Suprapubic skin (tissue), 4 donors: ENCODE data around the gene GRIP2. TPM values are rescaled to one million over a fixed set of nuclear protein-coding genes. Genes with fewer than 3 reads are reported as not detected.

Experiments
- DNase-seq, 2 donors: peaks; one replicate each; pipeline ENCODE4 v3.0.0-alpha.2; 2019; ENCODE audit warnings: low spot score in 2 of 2
- H3K27ac ChIP-seq: fragments of 200-600 bp; sonication (generic); one replicate; pipeline ENCODE4 v1.5.1; 2019
- H3K27me3 ChIP-seq: fragments of 200-600 bp; sonication (generic); one replicate; pipeline ENCODE4 v1.5.1; 2019
- H3K36me3 ChIP-seq: fragments of 200-600 bp; sonication (generic); one replicate; pipeline ENCODE4 v1.5.1; 2019
- H3K4me1 ChIP-seq: fragments of 200-600 bp; sonication (generic); one replicate; pipeline ENCODE4 v1.5.1; 2019
- H3K4me3 ChIP-seq: fragments of 200-600 bp; sonication (generic); one replicate; pipeline ENCODE4 v1.5.1; 2019; ENCODE audit warnings: mild to moderate bottlenecking
- H3K9me3 ChIP-seq: fragments of 200-600 bp; sonication (generic); one replicate; pipeline ENCODE4 v1.5.1; 2019
- CTCF ChIP-seq, 2 donors: fragments of 200-600 bp in 1 of 2; fragments of 450-650 bp in 1 of 2; sonication (generic) in 1 of 2; IDR thresholded peaks; one replicate each; pipeline ENCODE4 v1.5.1; 2016 to 2019; ENCODE audit warnings: antibody characterized with exemption in 2 of 2, mild to moderate bottlenecking in 1 of 2, moderate library complexity in 1 of 2
- EP300 ChIP-seq: sonication (generic); formaldehyde crosslinking; IDR thresholded peaks from one replicate; pipeline ENCODE4 v1.6.1; 2017; ENCODE audit warnings: antibody characterized with exemption
- POLR2A ChIP-seq, 2 donors: fragments of 450-650 bp; IDR thresholded peaks; one replicate each; pipeline ENCODE4 v1.6.1; 2017; ENCODE audit warnings: antibody characterized with exemption in 2 of 2, mild to moderate bottlenecking in 2 of 2, moderate library complexity in 2 of 2
- POLR2AphosphoS5 ChIP-seq, 3 donors: sonication (generic); formaldehyde crosslinking; IDR thresholded peaks; one replicate each; pipeline ENCODE4 v1.6.1; 2017; ENCODE audit warnings: antibody characterized with exemption in 3 of 3
- WGBS: methylation state at CpG from one replicate; pipeline ENCODE4 v1.1.5; 2018; 5-methylcytosine and 5-hydroxymethylcytosine counted together
- total RNA-seq, 4 donors: library from RNA; depleted of rRNA; stranded (reverse); fragments of >200 nt; gene quantifications; one replicate each; pipeline ENCODE4 v1.1.0, GENCODE V29; 2016

GRIP2 gene
- total RNA-seq: 1 to 10 TPM in 2 of 4 donors, under 1 TPM in 2; 0.65 to 5.8 (median 3.0) TPM

- H3K36me3 ChIP-seq: no peaks in the 10 kb centered on the region
- 67% methylated on average over 9 of the region's 14 CpGs for WGBS
- no peak within 1 kb of the TSS for H3K27ac ChIP-seq
- no peak for TF ChIP-seq POLR2AphosphoS5 (IDR thresholded peaks at IDR 0.05)
- TF ChIP-seq CTCF (IDR thresholded peaks at IDR 0.05): no peak
- no peak for TF ChIP-seq POLR2A (IDR thresholded peaks at IDR 0.05)
- TF ChIP-seq EP300: no peak
- H3K4me1 ChIP-seq: peaks cover 10% of the 10 kb centered on the region
- no peaks in the 10 kb centered on the region for H3K9me3 ChIP-seq
- peaks cover 11% of the 10 kb centered on the region for H3K27me3 ChIP-seq
- no peak for DNase-seq
- no peak within 1 kb of the TSS for H3K4me3 ChIP-seq
These were observed at the start of gene GRIP2 for GRCh38 chr3:14539742-14540491. Gene GRIP2, minus strand, starts transcription at chr3:14540342. Its CDS starts 34 bp downstream, at chr3:14540308.

GRCh38 chr3:14588425-14589112 lies 48.4 kb upstream of the GRIP2 start:
- H3K9me3 ChIP-seq: no peaks in the 10 kb centered on the region
- H3K4me1 ChIP-seq: no peaks in the 10 kb centered on the region
- WGBS: 64% methylated on average over 6 of the region's 6 CpGs

GRCh38 chr3:14587740-14588360 lies 47.7 kb upstream of the GRIP2 start:
- Histone ChIP-seq H3K4me1 (no peaks in the 10 kb centered on the region), H3K36me3 (no peaks in the 10 kb centered on the region), H3K27me3 (peaks cover 35% of the 10 kb centered on the region), H3K9me3 (no peaks in the 10 kb centered on the region), H3K4me3 (no peak overlapping the region), H3K27ac (no peak overlapping the region)
- 41% methylated on average over 4 of the region's 4 CpGs for WGBS
- TF ChIP-seq EP300 (no peak), POLR2A (IDR thresholded peaks at IDR 0.05) (no peak), CTCF (IDR thresholded peaks at IDR 0.05) (no peak), POLR2AphosphoS5 (IDR thresholded peaks at IDR 0.05) (no peak)
- DNase-seq: no peak

More at GRCh38 chr3:14588425-14589112, 48.4 kb upstream of the GRIP2 start:
- Histone ChIP-seq H3K4me3 (no peak overlapping the region), H3K27me3 (peaks cover 36% of the 10 kb centered on the region), H3K36me3 (no peaks in the 10 kb centered on the region), H3K27ac (no peak overlapping the region)
- DNase-seq: no peak
- no peak for TF ChIP-seq EP300
- no peak for TF ChIP-seq POLR2A (IDR thresholded peaks at IDR 0.05)
- TF ChIP-seq CTCF (IDR thresholded peaks at IDR 0.05): no peak
- TF ChIP-seq POLR2AphosphoS5 (IDR thresholded peaks at IDR 0.05): no peak

GRCh38 chr3:14586611-14587010 lies 46.5 kb upstream of the GRIP2 start:
- 93% methylated on average over 2 of the region's 2 CpGs for WGBS
- Histone ChIP-seq H3K36me3 (no peaks in the 10 kb centered on the region), H3K27me3 (peaks cover 29% of the 10 kb centered on the region), H3K9me3 (no peaks in the 10 kb centered on the region), H3K4me3 (no peak overlapping the region), H3K27ac (no peak overlapping the region), H3K4me1 (no peaks in the 10 kb centered on the region)
- no peak for DNase-seq
- TF ChIP-seq POLR2A (IDR thresholded peaks at IDR 0.05) (no peak), EP300 (no peak), CTCF (IDR thresholded peaks at IDR 0.05) (no peak)
